GM06990 (cell line): ENCODE measurements around the gene MYL6.

ENCODE experiments used
- DNase-seq: peaks from one replicate; pipeline ENCODE4 v3.0.0-alpha.2; 2011; ENCODE audit not compliant: insufficient read length; ENCODE audit errors: extremely low read depth
- H3K27me3 ChIP-seq: replicated peaks from 2 replicates; pipeline ENCODE4 v1.6.0; 2011; ENCODE audit warnings: low read length; ENCODE audit not compliant: control insufficient read depth, insufficient read depth
- H3K36me3 ChIP-seq: 2 replicates; pipeline ENCODE4 v1.5.1; 2011; ENCODE audit warnings: low read length; ENCODE audit not compliant: control insufficient read depth, insufficient read depth
- H3K4me3 ChIP-seq: replicated peaks from 2 replicates; pipeline ENCODE4 v1.5.1; 2011; ENCODE audit warnings: low read depth, mild to moderate bottlenecking, control low read depth, low read length
- TF ChIP-seq, protein P1 (sequence below): IDR thresholded peaks from 2 replicates; pipeline ENCODE4 v1.5.1; 2011; ENCODE audit warnings: low read length, control low read depth, mild to moderate bottlenecking, inconsistent platforms; ENCODE audit not compliant: insufficient read depth, poor library complexity, severe bottlenecking

Gene MYL6

DNA sequence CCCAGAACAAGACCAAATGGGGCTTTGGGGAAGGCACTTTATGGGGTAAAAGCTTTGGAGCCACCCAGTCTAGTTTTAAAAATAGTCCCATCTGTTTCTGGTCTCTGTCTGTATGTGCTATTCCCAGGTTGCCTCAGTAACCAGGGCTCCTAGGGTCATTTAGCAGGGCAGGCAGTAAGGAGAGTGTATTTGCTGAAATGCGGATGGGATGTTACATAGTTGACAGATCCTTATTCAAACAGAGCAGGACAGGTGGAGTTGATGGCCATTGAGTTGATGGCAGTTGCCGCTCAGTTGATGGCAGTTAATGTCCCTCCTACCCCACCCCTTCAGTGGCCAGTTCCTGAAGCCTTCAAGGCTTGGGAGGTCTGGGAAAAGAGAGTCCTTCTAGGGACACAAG lies 35.5 kb upstream of the MYL6 start:
- no peak overlapping the region for H3K4me3 ChIP-seq
- TF ChIP-seq, protein P1, sequence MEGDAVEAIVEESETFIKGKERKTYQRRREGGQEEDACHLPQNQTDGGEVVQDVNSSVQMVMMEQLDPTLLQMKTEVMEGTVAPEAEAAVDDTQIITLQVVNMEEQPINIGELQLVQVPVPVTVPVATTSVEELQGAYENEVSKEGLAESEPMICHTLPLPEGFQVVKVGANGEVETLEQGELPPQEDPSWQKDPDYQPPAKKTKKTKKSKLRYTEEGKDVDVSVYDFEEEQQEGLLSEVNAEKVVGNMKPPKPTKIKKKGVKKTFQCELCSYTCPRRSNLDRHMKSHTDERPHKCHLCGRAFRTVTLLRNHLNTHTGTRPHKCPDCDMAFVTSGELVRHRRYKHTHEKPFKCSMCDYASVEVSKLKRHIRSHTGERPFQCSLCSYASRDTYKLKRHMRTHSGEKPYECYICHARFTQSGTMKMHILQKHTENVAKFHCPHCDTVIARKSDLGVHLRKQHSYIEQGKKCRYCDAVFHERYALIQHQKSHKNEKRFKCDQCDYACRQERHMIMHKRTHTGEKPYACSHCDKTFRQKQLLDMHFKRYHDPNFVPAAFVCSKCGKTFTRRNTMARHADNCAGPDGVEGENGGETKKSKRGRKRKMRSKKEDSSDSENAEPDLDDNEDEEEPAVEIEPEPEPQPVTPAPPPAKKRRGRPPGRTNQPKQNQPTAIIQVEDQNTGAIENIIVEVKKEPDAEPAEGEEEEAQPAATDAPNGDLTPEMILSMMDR = no peak
- DNase-seq = no peak
- no peaks in the 10 kb centered on the region for H3K27me3 ChIP-seq
- H3K36me3 ChIP-seq = peaks cover 6% of the 10 kb centered on the region

DNA sequence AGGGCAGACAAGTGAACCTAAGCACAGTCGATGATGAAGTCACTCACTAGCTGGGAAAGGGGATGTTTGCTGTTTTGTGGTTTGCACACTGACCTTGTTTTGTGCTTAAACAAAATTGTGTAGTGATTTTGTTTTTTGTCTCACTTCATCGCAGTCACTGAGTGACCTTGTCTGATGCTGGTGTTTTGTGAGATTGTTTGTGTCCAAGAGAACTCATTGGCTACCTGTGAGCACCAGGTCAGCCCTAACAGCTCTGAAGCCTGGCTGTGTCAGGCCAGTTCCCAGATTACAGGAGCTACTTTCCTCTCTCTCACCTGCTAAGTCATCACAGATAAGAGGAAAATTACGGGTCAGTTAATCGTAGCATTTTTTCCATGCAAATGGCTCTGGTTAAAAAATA lies 34.0 kb upstream of the MYL6 start:
- H3K4me3 ChIP-seq = no peak overlapping the region
- no peak for DNase-seq
- no peaks in the 10 kb centered on the region for H3K27me3 ChIP-seq
- peaks cover 6% of the 10 kb centered on the region for H3K36me3 ChIP-seq
- TF ChIP-seq, protein P1 = no peak

DNA sequence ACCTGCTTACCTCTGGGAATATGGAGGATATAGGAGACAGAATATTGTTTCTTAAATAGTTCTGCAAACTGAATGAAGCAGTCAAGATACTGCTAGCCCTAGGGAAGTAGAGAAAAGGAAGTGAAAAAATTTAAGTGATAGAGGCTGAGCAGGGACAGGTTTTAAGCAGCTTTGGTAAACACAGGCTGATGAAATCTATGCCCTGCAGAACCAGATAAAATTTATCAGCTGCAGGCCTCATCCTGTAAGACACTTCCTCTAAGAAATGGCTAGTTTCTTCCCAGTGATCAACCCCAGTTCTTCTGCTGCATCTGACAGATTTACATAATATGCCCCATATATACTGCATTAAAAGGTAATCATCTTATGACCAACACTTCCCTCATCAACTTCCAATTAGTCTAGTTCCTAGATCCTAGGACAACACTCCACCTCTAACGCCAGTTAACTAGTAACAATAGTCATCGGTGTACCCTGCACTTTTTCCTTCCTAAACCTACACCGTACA lies 31.4 kb upstream of the MYL6 start:
- no peak for DNase-seq
- Histone ChIP-seq H3K4me3 (no peak overlapping the region), H3K27me3 (no peaks in the 10 kb centered on the region), H3K36me3 (peaks cover 5% of the 10 kb centered on the region)
- TF ChIP-seq, protein P1 = no peak

DNA sequence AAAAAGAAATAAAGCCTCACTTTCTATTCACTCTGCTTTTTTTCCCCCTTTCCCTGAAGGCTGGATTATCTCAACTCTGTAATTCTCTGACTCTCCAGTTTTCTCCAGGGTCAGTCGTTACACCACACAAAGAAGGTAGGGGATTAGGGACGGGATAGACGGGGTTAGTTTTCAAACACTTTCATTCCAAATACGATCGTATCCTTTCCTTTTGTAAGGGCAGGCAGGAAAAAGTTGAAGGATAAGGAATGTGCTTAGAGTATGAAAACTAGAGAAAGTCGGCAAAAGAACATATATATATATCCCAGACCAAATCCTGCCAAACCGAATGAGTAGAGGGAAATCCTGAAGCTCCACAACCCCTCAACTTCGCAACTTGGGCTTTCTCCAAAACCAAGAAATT lies 30.7 kb upstream of the MYL6 start:
- no peak for DNase-seq
- H3K4me3 ChIP-seq = peak overlapping the region; percentile 32
- H3K36me3 ChIP-seq = peaks cover 5% of the 10 kb centered on the region
- TF ChIP-seq, protein P1 = no peak
- H3K27me3 ChIP-seq = no peaks in the 10 kb centered on the region

DNA sequence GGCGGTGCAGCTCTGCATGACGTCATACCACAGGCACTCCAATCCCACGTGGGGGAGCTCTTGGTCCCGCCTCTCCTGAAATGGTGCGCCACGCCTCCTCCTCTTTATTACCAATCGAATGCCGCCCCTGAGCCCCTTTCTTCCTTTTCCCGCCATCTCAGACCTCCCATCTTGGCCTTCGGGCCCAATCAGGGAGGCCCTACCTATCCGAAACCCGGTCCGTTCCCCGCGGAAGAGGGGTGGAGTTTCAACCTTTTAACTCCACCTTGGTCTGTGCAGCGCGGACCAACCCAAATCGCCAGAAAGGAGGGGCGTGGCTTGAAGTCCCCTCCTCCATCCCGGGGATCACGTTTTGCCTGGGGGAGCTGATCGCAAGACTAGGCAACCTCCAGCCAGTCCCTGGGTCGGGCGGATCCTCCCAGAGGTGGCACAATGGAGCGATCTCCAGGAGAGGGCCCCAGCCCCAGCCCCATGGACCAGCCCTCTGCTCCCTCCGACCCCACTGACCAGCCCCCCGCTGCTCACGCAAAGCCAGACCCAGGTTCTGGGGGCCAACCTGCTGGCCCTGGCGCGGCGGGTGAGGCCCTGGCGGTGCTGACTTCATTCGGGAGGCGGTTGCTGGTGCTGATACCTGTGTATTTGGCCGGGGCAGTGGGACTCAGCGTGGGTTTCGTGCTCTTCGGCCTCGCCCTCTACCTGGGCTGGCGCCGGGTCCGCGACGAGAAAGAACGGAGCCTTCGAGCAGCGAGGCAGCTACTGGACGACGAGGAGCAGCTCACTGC lies 30.1 kb upstream of the MYL6 start, which contains the start of gene ESYT1:
ESYT1 (plus strand) TSS at position 380 of the 782 bp plus-strand sequence; CDS start at position 433, 53 bp downstream.
- DNase-seq = peak; percentile 93
- TF ChIP-seq, protein P1 = no peak
- Histone ChIP-seq H3K36me3 (peaks cover 5% of the 10 kb centered on the region), H3K4me3 (peak within 1 kb of the TSS; percentile 76), H3K27me3 (no peaks in the 10 kb centered on the region)
